Brain microvascular endothelial cell (primary cell): Measurements from ENCODE around the gene PRPF38A.

ENCODE experiments used
- DNase-seq: peaks from one replicate; pipeline ENCODE4 v3.0.0-alpha.2; 2020
- H3K27ac ChIP-seq: fragments of 250-450 bp; sonication (Bioruptor Pico); 2 replicates; pipeline ENCODE4 v1.5.1; 2020; ENCODE audit warnings: mild to moderate bottlenecking, moderate library complexity
- H3K27me3 ChIP-seq: fragments of 250-450 bp; sonication (Bioruptor Pico); replicated peaks from 2 replicates; pipeline ENCODE4 v1.5.1; 2020; ENCODE audit warnings: mild to moderate bottlenecking
- H3K36me3 ChIP-seq: fragments of 250-450 bp; sonication (Bioruptor Pico); replicated peaks from 2 replicates; pipeline ENCODE4 v1.5.1; 2020; ENCODE audit warnings: mild to moderate bottlenecking
- H3K4me3 ChIP-seq: 2 replicates; pipeline ENCODE4 v1.5.1; 2011; ENCODE audit warnings: low read depth, mild to moderate bottlenecking, control low read depth, low read length, moderate library complexity
- CTCF ChIP-seq: IDR thresholded peaks from 2 replicates; pipeline ENCODE4 v1.5.1; 2011; ENCODE audit warnings: low read depth, mild to moderate bottlenecking, moderate library complexity, low read length, control low read depth, inconsistent platforms; ENCODE audit errors: missing control alignments
- in situ Hi-C: cut with HindIII; loops from 2 replicates; pipeline ENCODE4 v1.10.0; 2017; ENCODE audit warnings: low sequenced_read_pairs, low pct_ligation_motif_present

The PRPF38A gene

GRCh38 chr1:52404116-52404974 is at the start of gene PRPF38A, which contains the start of gene ORC1:
TSS of gene PRPF38A (plus strand) at chr1:52404602. CDS start at chr1:52404750, 148 bp downstream.
TSS of gene ORC1 (minus strand) at chr1:52404423. CDS start at chr1:52402223, 2,200 bp downstream.
- H3K4me3 ChIP-seq: peak within 1 kb of the TSS; percentile 96
- H3K27me3 ChIP-seq: no peaks in the 10 kb centered on the region
- in situ Hi-C loops: no loop called here
- peaks cover 23% of the 10 kb centered on the region for H3K36me3 ChIP-seq
- H3K27ac ChIP-seq: peak within 1 kb of the TSS; percentile 92
- DNase-seq: peak; percentile 97
- TF ChIP-seq CTCF: peak; percentile 80

GRCh38 chr1:52355436-52355835 is 49.0 kb upstream of the PRPF38A start:
- no peak for DNase-seq
- no peaks in the 10 kb centered on the region for H3K27me3 ChIP-seq
- no peak overlapping the region for H3K4me3 ChIP-seq
- H3K36me3 ChIP-seq: peaks cover 85% of the 10 kb centered on the region
- no peak overlapping the region for H3K27ac ChIP-seq
- in situ Hi-C loops: no loop called here
- TF ChIP-seq CTCF: no peak

GRCh38 chr1:52355847-52356505 is 48.4 kb upstream of the PRPF38A start:
- peaks cover 87% of the 10 kb centered on the region for H3K36me3 ChIP-seq
- H3K27ac ChIP-seq: no peak overlapping the region
- no peaks in the 10 kb centered on the region for H3K27me3 ChIP-seq
- no peak overlapping the region for H3K4me3 ChIP-seq
- in situ Hi-C loops: no loop called here
- DNase-seq: no peak
- TF ChIP-seq CTCF: no peak

GRCh38 chr1:52356818-52357355 is 47.5 kb upstream of the PRPF38A start:
- TF ChIP-seq CTCF: no peak
- DNase-seq: no peak
- H3K27ac ChIP-seq: no peak overlapping the region
- no peaks in the 10 kb centered on the region for H3K27me3 ChIP-seq
- in situ Hi-C loops: no loop called here
- peaks cover 96% of the 10 kb centered on the region for H3K36me3 ChIP-seq
- no peak overlapping the region for H3K4me3 ChIP-seq

GRCh38 chr1:52357397-52357796 is 47.0 kb upstream of the PRPF38A start:
- peaks cover 98% of the 10 kb centered on the region for H3K36me3 ChIP-seq
- in situ Hi-C loops: no loop called here
- no peak overlapping the region for H3K27ac ChIP-seq
- no peak for DNase-seq
- no peaks in the 10 kb centered on the region for H3K27me3 ChIP-seq
- TF ChIP-seq CTCF: no peak
- no peak overlapping the region for H3K4me3 ChIP-seq
